ENCODE data around the gene PLIN1.

PLIN1 gene

GRCh38 chr15:89677381-89677780 lies 1.8 kb downstream of the PLIN1 start:
- no peaks in the 10 kb centered on the region; the same call in 1 of the 2 replicates for H3K27me3 ChIP-seq (replicated peaks; ENCODE audit: control insufficient read depth, insufficient read depth, low read length)
- no peak for DNase-seq (ENCODE audit: extremely low read depth, insufficient read length)
- no peak for TF ChIP-seq CTCF (IDR thresholded peaks at IDR 0.05; ENCODE audit: insufficient read depth, low read length, poor library complexity, severe bottlenecking)
- no peaks in the 10 kb centered on the region for H3K36me3 ChIP-seq (ENCODE audit: control insufficient read depth, insufficient read depth, low read length)
- H3K4me3 ChIP-seq (replicated peaks; ENCODE audit: low read depth, low read length): no peak overlapping the region

- no peaks in the 10 kb centered on the region for H3K36me3 ChIP-seq (ENCODE audit: control insufficient read depth, insufficient read depth, low read length)
- DNase-seq (ENCODE audit: extremely low read depth, insufficient read length): no peak
- TF ChIP-seq CTCF (IDR thresholded peaks at IDR 0.05; ENCODE audit: insufficient read depth, low read length, poor library complexity, severe bottlenecking): no peak
- H3K4me3 ChIP-seq (replicated peaks; ENCODE audit: low read depth, low read length): no peak overlapping the region
- no peaks in the 10 kb centered on the region; the same call in 1 of the 2 replicates for H3K27me3 ChIP-seq (replicated peaks; ENCODE audit: control insufficient read depth, insufficient read depth, low read length)
These were observed 3.6 kb downstream of the PLIN1 start for GRCh38 chr15:89675606-89676005.

GRCh38 chr15:89674526-89674925 lies 4.6 kb downstream of the PLIN1 start:
- Histone ChIP-seq H3K27me3 (replicated peaks; ENCODE audit: control insufficient read depth, insufficient read depth, low read length) (no peaks in the 10 kb centered on the region; the same call in 1 of the 2 replicates), H3K4me3 (replicated peaks; ENCODE audit: low read depth, low read length) (no peak overlapping the region), H3K36me3 (ENCODE audit: control insufficient read depth, insufficient read depth, low read length) (no peaks in the 10 kb centered on the region)
- no peak for TF ChIP-seq CTCF (IDR thresholded peaks at IDR 0.05; ENCODE audit: insufficient read depth, low read length, poor library complexity, severe bottlenecking)
- no peak for DNase-seq (ENCODE audit: extremely low read depth, insufficient read length)

- TF ChIP-seq CTCF (IDR thresholded peaks at IDR 0.05; ENCODE audit: insufficient read depth, low read length, poor library complexity, severe bottlenecking): peak; percentile 83
- Histone ChIP-seq H3K27me3 (replicated peaks; ENCODE audit: control insufficient read depth, insufficient read depth, low read length) (no peaks in the 10 kb centered on the region; the same call in 1 of the 2 replicates), H3K4me3 (replicated peaks; ENCODE audit: low read depth, low read length) (no peak overlapping the region), H3K36me3 (ENCODE audit: control insufficient read depth, insufficient read depth, low read length) (no peaks in the 10 kb centered on the region)
- DNase-seq (ENCODE audit: extremely low read depth, insufficient read length): no peak
These were observed 6.0 kb downstream of the PLIN1 start for GRCh38 chr15:89673165-89673512.

- TF ChIP-seq CTCF (IDR thresholded peaks at IDR 0.05; ENCODE audit: insufficient read depth, low read length, poor library complexity, severe bottlenecking): no peak
- Histone ChIP-seq H3K4me3 (replicated peaks; ENCODE audit: low read depth, low read length) (no peak overlapping the region), H3K36me3 (ENCODE audit: control insufficient read depth, insufficient read depth, low read length) (no peaks in the 10 kb centered on the region), H3K27me3 (replicated peaks; ENCODE audit: control insufficient read depth, insufficient read depth, low read length) (no peaks in the 10 kb centered on the region; the same call in 1 of the 2 replicates)
- no peak for DNase-seq (ENCODE audit: extremely low read depth, insufficient read length)
These were observed 6.7 kb downstream of the PLIN1 start for GRCh38 chr15:89672221-89673164.

Data from GM06990 (cell line).